Stimulated activated CD4-positive, alpha-beta T cell treated with anti-CD3 and anti-CD28 coated beads, Interleukin-15, amount 100 ng/mL, for 48 hours (primary cell): ENCODE results near the gene ARSA.
"Not testable (repeated sequence)": the region's sequence is repeated elsewhere in the genome, so short reads cannot be mapped to it uniquely, and the experiment has no call there.

Source experiments
- DNase-seq, 2 donors: peaks; one replicate each; pipeline ENCODE4 v3.0.0-alpha.2; 2020; ENCODE audit warnings: low read depth in 2 of 2

The ARSA gene

DNA sequence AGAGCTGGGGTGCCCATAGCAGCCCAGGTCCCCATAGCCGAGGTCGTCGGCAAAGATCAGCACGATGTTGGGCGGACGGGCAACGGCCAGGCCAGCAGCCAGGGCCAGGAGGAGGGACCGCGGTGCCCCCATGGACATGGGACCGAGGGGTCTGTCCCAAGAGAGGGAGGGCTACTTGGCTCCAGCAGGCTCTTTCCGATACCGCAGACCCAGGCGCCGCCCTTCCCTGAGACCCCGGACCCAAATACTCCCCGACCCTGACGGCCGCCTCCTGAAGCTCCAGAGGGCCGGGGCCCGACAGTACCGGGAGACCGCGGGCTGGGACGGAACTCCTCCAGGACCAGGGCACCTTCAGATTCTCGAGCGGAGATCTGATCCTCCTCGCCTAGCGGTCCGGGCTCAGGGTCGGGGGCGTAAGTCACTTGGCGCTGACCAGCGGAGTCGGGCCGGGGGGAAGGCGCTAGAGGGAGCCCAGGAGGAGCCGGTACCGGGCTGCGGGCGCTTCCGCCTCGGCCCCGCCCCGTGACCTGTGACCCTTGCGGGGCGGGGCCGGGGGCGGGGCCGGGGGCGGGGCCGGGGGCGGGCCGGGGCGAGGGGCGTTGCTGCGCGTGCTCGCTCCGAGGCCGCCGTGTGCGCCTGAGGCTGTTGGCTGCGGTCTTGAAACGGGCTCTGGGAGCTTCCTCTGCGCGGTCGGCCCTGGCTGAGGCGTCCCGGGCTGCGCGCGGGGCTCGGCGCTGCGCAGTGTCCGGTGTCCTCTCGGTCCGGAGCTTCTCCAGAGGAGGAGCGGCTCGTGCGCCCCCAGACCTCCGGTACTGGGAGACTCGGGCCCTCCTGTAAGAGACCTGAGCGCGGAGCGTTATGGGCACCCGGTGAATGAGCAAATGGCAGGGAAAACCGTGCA lies at the start of gene ARSA:
Gene ARSA (minus strand): TSS at position 511 of the 901 bp plus-strand sequence. CDS start 373 bp downstream, at position 138.
- peak; percentile 58 to 59 for DNase-seq

DNA sequence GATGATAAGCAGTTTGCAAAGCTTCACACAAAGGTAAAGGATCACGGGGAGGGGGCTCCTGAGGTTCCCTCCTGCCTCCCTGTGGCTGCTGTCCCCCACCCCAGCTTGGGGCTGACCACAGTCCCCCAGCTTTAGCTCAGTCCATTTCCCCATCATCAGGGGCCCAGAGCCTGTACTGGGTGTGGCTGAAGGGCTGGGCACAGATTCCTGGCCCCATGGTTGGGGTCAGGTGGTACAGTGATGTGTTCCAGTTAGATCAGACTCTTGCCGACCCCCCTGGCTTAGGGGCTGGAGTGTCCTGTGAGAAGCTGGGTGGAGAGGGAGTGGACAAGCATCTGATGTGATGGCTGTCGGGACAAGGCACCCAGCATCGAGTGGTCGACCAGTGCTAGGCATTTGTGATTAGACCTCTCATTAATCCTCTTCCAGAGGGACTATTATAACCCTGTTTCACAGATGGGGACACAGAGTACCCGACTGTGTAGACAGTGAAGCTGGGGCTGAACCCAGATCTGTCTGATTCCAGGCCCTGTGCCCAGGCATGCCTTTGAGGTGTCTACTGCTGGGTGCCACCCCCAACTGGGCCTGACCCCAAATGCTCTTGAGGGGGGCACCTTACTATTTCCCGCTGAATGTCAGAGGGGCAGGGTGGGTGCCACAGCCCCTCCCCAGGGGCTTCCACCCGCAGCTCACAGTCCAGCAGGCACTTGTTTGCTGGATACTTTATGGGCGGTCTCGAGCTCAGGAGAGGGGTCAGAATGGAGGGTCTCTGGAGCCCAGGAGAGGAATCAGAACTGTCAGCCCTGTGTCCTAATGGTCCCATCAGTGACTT lies 48.9 kb upstream of the ARSA start:
- no peak for DNase-seq

DNA sequence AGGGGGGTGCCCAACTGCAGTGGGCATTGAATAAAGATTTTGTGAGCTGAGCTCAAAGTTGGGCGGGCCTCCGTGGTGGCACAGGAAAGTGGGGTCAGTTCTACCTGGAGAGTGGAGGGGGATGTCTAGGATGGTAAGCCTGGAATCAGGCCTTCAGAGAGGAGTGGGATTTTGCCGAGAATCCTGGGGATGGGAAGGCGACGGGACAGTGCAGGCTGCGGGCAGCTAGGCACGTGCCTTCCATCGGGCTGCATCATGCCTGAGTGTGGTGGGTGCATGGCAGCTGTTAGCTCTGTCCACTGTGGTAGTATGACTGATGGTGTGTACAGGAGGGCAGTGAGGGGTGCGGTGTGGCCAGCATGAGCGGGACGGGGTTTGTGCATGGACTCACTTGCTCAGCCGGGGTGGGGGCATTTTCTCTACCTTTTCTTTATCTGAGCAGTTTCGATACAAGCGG lies 48.3 kb upstream of the ARSA start:
- DNase-seq: no peak

DNA sequence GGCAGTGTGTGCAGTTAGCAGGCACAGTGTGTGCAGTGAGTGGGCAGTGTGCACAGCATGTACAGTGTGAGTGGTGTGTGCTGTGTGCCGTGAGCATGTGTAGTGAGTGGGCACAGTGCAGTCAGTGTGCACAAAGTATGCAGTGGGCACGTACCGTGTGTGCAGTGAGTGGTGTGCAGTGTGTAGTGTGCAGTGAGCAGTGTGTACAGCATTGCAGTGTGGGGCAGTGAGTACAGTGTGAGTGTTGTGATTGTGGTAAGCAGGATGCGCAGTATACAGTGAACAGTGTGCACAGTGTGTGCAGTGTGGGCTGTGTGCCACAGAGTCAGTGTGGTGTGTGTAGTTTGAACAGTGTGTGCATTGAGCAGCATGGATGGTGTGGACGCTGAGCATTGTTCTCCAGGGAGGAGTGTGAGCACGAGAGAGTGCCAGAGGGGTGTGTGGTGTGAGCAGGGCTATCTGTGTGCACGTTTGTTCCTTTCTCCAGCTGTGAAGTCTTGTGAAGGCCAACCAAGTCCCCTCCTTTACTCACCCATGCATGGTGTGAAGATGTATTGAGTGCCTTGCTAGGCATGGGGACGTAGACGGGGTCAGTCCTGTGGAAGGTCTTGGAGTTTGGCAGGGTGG lies 47.7 kb upstream of the ARSA start:
- no peak for DNase-seq

DNA sequence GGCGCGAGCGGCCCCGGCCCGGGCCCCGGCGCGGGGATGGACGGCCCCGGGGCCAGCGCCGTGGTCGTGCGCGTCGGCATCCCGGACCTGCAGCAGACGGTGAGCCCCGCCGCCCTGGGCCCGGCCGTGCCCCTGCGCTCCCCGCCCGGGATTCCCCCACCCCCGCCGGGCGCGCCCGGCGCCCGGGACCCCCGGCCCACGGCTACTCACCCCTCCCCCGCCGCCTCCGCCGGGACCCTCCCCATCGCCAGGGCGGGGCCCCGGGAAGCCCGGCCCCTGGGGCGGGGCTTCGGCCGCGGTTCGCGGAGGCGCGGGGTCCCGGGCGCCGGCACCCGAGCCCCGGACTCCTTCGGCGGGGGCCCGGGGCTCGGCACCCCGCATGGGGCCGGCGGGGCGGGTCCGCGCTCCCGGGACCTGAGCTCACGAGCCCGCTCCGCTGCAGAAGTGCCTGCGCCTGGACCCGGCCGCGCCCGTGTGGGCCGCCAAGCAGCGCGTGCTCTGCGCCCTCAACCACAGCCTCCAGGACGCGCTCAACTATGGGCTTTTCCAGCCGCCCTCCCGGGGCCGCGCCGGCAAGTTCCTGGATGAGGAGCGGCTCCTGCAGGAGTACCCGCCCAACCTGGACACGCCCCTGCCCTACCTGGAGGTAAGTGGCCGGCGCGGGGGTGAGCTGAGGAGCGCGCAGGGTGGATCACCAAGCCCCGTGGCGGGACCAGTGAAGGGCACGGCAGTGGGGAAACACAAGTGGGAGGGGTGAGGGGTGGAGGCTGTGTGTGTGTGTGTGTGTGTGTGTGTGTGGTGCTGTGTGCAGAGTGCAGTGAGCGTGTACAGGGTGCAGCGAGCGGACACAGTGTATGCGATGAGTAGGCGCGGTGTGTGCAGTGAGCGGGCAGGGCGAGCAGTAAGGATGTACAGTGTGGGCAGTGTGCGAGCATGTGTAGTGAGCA lies 46.9 kb upstream of the ARSA start:
- DNase-seq: no peak

DNA sequence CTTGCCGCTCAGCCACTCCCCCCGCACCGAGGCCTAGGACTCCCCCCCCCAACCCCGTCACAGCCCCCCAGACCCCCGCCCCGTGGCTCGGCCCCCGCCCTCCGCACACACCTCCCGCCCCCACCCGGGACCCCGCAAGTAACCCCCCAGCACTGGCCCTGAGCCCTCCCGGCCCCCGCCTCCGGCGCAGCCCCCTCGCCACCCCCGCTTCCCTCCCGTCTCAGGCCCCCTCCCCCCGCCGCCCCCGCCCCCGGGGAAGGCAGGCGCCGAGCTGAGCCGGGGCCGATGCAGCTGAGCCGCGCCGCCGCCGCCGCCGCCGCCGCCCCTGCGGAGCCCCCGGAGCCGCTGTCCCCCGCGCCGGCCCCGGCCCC lies 46.2 kb upstream of the ARSA start:
- no peak for DNase-seq

DNA sequence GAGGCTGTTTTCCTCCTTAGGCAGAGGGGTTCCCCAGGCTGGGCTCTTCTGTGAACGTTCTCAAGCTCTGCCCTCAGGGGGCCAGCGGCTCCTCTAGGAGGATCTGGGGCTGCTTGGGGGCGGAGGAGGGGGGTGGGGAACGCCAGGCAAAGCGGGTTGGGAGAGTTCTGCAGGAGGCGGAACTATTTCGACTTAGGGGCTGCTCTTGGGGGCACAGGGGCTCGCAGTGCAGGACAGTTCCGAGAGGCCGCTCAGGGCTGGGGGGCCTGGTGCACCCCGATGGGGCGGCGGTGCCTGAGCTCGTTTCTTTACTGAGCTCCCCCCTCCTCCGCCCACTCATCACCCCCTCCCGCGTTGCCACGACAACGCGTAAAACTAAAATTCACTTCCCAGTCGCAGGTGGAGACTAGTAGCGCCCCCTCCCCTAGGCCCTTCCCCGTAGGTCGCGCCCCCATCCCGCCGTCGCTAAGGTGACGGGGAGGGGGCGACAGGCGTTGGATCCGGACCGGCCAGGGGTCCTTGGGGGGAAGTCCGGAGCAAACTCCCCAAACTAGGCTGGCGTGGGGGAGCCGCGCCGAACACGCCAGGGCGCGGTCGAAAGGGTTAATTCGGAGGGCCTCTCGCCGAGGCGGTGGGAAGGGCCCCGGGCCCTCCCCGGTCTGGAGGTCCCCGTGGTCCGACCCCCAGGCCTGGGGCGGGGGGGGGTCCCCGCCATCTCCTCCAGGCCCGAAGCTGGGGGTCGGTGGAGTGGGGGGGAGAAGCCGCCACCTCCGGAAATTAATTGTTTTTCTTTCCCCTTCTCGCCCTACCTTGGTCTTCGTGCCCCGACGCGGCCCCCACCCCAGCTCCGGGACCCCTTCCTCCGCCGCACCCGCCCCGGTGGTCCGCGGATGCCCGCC lies 45.5 kb upstream of the ARSA start:
- DNase-seq: no peak

DNA sequence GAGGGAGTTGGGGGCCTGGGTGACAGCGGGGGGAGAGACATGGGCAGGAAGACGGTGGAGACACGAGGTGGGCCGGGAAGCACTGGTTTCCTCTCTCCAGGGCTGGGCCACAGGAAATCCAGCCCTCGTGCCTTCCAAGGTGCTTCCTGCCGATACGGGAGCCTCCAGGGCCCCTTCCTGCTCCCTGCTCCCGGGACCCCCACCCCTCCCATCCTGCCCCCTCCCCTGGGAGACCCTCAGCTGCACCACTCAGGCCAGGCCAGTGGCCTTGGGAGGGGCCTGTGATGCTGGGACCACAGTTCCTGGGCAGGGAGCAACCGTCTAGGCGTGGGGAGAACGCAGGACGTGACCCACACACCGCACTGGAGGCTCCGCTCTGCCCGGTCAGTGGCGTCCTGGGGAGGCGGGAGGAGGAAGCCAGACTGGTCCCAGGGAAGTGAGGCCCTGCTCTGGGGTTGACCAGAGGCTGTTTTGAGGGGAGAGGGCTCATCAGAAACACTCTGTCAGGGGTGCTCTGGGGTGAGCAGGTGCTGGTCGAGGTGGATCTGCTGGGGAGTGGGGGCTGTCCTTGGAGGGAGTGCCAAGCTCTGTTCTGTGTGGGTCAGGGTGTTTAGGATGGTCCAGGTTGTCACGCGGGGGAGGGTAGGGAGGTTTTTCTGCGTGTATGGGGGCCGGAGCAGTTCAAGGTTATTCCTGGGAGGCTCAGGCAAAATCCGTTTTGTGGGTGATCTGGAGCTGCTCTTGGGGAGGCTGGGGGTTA lies 44.7 kb upstream of the ARSA start, which contains the start of gene SHANK3:
Gene SHANK3 (plus strand): TSS at position 353 of the 760 bp plus-strand sequence.
- DNase-seq: no peak

DNA sequence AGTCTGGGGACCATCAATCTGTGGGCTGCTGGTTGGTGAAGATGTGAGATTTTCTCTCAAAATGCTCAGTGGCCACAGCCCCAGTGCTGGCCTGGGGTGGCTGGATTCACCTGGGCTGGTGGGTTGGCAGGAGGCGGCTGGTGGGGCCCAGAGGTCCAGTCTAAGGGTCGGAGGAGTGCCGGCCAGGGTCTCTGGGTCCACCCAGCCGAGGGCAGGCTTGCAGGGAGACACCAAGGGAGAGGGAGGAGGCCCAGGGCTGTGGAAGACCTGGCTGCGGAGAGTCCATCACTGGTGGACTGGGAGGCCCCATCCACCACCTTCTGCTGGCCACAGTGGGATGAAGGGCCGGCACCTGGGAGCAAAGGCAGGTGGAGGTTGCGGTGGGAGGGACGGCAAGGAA lies 44.1 kb upstream of the ARSA start:
- no peak for DNase-seq

DNA sequence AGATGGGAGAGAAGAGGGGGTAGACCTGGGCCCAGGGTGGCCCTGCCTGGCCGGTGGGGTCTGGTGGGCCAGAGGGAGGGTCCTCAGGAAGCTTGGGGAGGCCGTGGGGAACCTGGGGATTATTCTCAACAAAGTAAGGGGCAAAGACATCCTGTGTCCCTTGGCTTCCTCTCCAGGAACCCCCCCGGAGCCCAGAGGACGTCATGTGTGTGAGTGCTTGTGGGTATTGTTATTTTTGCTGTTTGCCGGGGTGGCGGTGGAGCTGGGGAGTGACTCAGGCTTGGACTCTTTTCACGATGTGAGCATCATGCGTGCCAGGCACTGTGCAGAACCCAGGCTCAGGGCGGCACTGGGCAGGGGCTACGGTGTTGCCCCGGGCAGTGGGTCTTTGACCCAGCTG lies 43.7 kb upstream of the ARSA start:
- no peak for DNase-seq

DNA sequence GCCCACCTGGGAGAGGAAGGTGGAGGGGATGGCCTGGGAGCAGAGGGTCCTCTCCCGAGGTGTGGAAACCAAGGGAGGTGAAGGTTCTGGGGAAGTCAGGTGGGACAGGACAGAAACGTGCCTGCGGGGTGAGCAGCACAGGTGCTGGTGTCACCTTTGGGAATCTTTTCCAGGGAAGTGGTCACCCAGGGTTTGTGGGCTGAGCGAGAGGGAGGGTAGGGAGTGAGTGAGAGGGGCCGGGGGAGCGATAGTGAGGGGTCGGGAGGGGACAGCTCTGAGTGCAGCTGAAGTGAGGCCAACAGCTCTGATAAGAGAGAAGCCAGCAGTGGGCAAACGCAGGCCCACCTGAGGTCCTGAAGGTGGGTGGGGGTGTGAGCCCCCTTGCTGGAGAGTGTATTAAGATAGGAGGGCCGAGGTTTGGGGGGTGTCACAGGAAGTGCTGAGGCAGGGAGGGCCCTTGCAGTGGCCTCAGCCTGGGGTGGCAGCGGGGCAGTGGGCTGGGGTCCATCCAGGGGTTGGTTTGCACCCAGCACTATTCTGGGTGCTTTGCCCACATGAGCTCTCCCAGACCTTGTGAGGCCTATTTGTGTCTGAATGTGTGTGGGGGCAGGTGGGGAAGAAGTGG lies 43.1 kb upstream of the ARSA start:
- no peak for DNase-seq

DNA sequence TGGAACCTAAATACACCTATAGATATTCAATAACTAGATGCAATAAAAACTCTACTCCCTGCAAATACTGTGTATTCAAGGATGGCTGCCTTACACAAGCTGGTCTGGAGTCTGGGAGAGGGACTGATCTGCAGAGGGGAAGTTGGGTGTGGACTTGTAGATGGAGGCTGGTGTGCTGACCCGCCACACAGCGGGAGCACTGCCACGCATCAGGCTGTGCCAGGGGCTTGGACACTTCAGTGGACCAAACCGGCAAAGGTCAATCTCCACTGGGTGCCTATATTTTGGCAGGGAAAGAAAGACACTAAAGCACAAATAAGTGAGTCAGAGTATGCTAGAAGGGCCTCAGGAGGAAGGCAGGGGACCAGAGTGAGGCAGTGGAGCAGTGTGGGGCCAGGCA lies 42.6 kb upstream of the ARSA start:
- no peak for DNase-seq

DNA sequence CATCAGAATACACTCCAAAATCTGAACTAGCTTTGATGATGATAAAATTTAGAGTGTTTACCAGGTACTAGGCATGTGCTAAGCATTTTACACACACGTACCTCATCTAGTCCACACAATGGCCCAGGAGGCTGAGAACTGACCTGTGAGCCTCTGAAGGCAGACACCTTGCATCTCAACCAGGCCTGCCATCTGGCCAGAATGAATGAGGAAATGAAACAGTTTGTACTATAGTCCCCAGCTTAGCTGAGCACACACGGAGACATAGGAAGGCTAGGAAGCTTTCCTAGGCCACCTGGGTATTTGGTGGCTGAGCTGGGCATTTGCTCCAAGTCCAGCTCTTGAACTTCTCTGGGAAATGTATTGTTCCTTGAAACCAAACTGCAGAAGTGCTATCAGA lies 37.8 kb upstream of the ARSA start:
- DNase-seq: no peak

DNA sequence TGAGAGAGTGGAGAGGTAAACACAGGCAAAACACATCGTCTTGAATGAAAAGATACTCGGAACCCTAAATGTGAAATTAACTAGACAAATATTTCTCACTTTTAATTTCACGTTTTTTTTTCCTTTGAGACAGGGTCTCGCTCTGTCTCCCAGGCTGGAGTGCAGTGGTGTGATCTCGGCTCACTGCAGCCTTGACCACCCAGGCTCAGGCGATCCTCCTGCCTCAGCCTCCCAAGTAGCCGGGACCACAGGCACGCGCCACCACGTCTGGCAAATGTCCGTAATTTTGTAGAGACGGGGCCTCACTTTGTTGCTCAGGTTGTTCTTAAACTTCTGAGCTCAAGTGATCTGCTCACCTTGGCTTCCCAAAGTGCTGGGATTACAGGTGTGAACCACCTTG lies 37.3 kb upstream of the ARSA start:
- no peak for DNase-seq

DNA sequence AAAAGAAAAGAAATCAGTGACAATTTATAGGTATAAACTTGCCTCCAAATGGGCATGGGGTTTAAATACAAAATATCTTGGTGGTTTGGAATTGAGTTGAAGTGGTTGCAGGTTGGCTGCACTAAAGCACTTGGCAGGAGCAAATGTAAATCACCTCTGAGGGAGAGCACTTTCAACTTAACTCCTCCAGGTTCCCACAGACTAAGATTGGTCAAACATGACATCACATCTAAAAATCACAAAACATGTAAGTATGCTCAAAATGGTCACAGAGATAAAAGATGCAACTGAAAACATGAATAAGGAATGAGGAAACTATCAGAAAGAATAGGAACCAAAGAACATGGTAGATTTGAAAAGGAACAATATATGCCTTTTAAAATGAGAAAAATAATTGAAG lies 32.4 kb upstream of the ARSA start:
- no peak for DNase-seq

DNA sequence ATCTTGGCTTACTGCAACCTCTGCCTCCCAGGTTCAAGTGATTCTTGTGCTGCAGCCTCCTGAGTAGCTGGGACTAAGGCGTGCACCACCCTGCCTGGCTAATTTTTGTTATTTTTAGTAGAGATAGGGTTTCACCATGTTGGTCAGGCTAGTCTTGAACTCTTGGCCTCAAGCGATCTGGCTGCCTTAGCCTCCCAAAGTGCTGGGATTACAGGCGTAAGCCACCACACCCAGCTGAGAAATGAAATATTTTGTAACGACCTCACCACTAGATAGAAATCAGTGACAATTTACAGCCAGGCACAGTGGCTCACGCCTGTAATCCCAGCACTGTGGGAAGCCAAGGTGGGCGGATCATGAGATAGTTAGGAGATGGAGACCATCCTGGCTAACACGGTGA lies 31.8 kb upstream of the ARSA start:
- not testable (repeated sequence) for DNase-seq

DNA sequence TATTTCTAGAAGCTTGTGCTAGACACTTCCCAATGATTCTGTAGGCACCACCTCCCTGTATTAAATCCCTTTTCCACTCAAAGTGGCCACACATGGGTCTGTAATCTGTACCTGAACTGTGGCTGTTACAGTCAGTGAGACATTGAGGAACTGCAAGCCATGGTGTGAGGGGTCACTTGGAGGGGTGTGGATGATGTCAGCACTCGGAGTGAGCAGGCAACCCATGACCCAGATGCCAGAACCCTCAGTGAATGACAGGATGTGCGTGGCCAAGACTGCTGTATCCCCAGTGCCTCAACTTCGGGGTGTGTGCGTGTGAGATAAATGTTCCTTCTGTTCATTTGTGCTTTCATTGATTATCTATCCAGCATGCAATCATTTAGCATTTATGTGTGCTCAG lies 30.0 kb upstream of the ARSA start:
- no peak for DNase-seq

DNA sequence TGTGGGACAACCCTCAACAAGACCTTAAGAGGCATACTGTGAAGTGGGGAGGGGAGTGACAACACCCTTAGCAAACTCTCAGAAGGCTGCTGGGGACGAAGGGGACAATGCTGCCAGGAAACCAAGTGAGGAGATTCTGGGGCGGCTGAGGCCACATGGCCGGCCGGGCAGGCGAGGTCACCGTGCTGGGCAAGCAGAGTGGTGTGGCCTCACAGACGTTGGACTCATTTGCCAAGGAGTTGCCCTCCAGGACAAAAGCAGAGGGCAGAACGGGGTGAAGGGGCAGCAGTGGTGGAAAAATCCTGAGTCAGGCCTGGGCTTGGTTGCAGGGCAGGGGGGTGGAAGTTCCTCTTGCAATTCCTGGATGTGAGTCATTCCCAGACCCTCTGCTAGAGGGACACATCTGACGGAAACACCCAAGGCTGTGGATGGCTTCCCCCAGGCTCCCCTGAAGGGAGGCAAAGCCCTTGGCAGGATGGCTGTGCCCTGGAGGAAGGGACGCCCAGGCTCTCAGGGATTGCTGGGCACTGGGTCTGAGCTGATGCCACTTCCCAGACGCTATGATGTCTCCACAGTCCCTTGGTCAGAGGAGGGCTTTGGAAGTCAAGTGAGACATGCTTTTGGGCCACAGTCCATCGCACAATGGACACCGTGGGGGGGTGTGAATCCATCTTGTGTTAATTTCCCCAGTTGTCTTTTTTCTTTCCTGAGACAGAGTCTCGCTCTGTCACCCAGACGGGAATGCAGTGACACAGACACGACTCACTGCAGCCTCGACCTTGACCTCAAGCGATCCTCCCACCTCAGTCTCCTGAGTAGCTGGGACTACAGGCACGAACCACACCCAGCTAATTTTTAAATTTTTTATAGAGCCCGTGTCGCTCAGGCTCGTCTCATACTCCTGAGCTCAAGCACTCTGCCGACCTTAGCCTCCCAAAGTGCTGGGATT lies 28.4 kb upstream of the ARSA start:
- DNase-seq: no peak
